Measurements from ENCODE around the gene SPINK1.
"Not testable (repeated sequence)": the region's sequence is repeated elsewhere in the genome, so short reads cannot be mapped to it uniquely, and the experiment has no call there.

Gene SPINK1

DNA sequence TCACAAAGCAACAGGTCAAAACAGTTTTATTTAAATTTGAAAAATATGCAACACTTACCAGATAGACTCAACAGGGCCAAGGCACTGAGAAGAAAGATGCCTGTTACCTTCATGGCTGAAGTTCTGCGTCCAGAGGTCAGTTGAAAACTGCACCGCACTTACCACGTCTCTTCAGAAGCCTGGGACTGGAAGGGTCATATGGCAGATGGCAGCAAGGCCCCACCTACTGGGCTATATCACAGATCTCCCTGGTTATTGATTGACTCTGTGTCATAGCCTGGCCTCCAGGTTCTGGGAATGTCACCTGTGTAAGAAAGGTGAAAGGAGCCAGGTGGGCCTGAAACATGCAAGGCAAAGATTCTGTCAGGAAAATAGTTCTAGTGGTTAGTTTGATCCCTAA, at the start of gene SPINK1:
SPINK1 (minus strand) TSS at position 207 of the 400 bp plus-strand sequence; CDS start at position 113, 94 bp downstream.
- no peak for DNase-seq (ENCODE audit: low read depth in 2 of 2)

- DNase-seq (ENCODE audit: low read depth in 2 of 2): no peak
These were observed 49.0 kb upstream of the SPINK1 start for GRCh38 chr5:147880487-147880886.

DNA sequence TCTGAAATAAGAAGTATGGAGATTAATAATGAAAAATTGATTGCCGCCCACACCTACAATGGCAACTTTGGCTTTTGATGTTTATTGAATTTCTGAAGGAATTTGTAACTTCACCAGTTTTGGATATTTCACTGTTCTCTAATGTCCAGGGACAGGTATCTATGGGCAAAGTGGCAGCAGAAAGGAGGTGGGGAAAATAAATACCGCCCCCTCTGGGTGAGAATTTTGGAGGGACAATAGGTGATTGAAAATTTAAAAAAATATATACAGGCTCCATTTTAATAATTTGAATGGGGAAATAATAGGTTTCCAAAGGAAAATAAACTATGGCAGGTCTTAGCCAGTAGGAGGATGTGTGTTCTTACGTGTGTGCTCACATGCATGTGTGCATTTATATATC, 48.3 kb upstream of the SPINK1 start:
- DNase-seq (ENCODE audit: low read depth in 2 of 2): no peak

DNA sequence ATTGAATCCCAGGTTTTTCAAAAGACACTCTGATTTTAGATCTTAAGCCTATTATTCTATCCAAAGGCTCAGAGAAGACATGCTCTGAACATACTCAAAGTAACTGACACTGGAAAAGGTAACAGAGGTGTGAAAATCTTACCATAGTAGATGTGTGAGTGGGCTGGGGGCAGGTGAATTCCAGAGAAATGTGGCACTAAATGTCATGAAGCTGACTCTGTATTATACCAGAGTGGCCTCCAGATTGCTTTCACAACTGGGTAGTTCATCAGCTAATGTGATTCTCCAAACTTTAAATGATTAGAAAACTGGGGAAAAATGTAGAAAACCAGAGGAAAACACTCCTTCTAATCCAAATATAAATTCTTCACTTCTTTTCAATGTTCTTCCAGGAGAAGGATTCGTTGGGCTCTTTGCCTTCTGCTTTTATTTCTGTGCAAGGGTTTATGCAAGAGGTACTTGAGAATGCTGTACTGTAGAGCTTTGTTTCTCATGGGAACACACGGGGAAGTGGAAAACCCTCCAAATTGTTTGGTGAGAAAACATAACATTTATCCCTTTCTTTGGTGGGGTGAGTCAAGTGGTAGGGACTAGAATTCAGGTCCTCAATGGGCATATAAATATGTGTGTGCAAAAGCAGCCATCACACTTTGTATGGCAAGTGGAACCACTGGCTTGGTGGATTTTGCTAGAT, 46.7 kb upstream of the SPINK1 start, which contains the start of gene SCGB3A2:
SCGB3A2 (plus strand) TSS at position 646 of the 694 bp plus-strand sequence. CDS start 93 bp downstream, outside the sequence.
- no peak for DNase-seq (ENCODE audit: low read depth in 2 of 2)

GRCh38 chr5:147876626-147877025, 45.2 kb upstream of the SPINK1 start:
- no peak for DNase-seq (ENCODE audit: low read depth in 2 of 2)

GRCh38 chr5:147876141-147876540, 44.7 kb upstream of the SPINK1 start:
- DNase-seq (ENCODE audit: low read depth in 2 of 2): no peak

- no peak for DNase-seq (ENCODE audit: low read depth in 2 of 2)
These were observed 43.5 kb upstream of the SPINK1 start for GRCh38 chr5:147874910-147875367.

DNA sequence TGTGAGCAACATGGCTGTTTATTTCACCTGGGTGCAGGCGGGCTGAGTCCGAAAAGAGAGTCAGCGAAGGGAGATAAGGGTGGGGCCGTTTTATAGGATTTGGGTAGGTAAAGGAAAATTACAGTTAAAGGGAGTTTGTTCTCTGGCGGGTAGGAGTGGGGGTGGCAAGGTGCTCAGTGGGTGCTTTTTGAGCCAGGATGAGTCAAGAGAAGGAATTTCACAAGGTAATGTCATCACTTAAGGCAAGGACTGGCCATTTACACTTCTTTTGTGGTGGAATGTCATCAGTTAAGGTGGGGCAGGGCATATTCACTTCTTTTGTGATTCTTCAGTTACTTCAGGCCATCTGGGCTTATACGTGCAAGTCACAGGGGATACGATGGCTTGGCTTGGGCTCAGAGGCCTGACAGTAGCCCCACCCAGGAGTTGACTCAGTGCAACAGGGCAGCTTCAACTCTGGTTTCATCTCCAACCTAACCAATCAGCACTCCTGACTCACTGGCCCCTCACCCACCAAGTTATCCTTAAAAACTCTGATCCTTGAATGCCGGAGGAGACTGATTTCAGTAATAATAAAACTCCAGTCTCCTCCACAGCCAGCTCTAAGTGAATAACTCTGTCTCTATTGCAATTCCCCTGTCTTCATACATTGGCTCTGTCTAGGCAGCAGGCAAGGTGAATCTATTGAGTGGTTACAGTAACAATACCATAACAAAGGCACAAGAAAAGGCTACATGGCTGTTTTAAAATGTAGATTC, 42.8 kb upstream of the SPINK1 start:
- DNase-seq (ENCODE audit: low read depth in 2 of 2): not testable (repeated sequence)

DNA sequence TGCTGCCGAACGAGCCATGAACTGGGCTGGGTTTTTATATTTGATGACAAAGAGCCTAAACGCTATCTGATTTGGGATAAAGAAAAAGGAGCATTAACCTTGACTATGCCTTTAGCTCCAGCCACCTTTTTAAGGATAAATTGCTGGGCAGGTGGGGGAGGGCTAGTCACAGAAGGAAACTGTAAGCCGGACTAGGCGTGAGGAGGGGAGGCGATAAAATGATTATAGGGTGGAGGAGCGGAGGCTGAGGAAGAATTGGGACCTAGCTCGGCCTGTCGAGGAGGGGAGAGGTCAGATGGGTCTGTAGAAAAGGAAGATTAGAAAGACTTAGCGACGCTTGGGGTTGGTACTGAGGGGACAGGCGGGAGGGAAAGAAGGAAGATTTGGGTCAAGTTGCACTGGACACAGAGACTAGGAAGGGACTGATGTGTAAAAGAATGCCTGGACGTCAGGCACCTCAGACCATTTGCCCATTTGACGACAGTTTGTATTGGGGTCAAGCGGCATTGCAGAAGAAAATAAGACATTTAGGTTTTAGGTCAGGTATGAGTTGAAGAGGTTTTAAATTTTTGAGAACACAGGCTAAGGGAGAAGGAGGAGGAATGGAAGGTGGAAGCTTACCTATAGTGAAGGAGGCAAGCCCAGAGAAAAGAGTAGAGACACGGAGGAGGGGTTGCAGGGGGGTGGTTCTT, 41.4 kb upstream of the SPINK1 start:
- not testable (repeated sequence) for DNase-seq (ENCODE audit: low read depth in 2 of 2)

- not testable (repeated sequence) for DNase-seq (ENCODE audit: low read depth in 2 of 2)
These were observed 40.6 kb upstream of the SPINK1 start for GRCh38 chr5:147871980-147872549.

DNA sequence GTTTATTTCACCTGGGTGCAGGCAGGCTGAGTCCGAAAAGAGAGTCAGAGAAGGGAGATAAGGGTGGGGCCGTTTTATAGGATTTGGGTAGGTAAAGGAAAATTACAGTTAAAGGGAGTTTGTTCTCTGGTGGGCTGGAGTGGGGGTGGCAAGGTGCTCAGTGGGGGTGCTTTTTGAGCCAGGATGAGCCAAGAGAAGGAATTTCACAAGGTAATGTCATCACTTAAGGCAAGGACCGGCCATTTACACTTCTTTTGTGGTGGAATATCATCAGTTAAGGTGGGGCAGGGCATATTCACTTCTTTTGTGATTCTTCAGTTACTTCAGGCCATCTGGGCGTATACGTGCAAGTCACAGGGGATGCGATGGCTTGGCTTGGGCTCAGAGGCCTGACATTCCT, 38.4 kb upstream of the SPINK1 start:
- DNase-seq (ENCODE audit: low read depth in 2 of 2): not testable (repeated sequence)

- no peak for DNase-seq (ENCODE audit: low read depth in 2 of 2)
These were observed 37.6 kb upstream of the SPINK1 start for GRCh38 chr5:147869112-147869511.

GRCh38 chr5:147863454-147864158, 32.1 kb upstream of the SPINK1 start:
- no peak for DNase-seq (ENCODE audit: low read depth in 2 of 2)

GRCh38 chr5:147860641-147861025, 29.2 kb upstream of the SPINK1 start:
- DNase-seq (ENCODE audit: low read depth in 2 of 2): no peak

- no peak for DNase-seq (ENCODE audit: low read depth in 2 of 2)
These were observed 28.6 kb upstream of the SPINK1 start for GRCh38 chr5:147859962-147860640.

DNA sequence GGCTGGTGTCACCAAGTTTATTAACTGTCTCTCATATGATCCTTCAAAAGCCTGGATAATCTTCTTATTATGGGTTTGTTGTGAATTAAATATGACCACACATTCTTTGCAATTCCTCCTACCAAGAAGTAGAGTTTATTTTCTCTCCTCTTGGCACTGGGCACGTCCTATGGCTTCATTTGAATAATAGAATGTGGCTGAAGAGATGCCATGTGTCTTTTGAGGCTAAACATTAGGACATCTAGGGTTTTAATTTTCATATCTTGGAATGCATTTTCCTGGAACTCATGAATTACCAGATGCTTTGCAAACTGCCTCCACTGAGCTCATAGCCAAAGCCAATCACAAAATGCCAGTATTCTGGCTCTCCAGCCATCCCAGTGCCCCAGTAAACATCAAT, 27.1 kb upstream of the SPINK1 start:
- DNase-seq (ENCODE audit: low read depth in 2 of 2): no peak

DNA sequence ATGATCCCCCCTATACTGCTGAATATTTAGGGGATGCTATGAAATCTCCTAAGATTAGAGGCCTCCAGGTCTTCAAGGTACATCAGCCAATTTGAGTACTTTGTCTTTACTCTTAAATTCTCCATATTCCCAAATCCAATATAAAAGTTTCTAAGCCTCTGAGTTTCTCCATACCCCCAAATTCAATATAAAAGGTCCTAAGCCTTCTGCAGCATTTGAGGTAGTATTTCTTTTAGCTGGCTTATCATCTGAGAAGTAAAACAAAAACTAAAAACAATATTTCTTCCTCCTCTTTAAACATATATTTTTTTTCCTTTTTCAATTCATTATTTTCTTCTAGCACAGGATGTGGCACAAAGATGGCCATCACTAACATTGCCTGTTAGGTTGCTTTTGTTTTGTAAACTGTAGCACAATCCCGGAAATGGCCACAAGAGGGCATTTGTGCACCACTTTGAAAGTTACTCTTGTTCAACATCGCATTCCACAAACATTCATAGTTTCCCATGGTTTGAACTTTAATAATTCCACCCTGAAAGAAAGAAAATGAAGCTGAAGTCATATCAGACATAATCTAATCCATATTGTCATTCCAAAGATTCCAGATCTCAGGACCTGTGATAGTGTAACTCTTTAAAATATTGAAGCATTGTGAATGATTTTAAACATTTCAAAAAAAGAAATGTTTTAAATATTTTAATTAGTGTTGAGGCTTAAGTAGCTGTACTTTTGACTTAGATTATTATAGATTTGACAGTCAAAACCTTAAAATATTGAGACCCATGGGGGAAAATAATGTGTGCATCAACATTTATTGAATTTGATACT, 26.0 kb upstream of the SPINK1 start:
- DNase-seq (ENCODE audit: low read depth in 2 of 2): peak; percentile 2 to 18

DNA sequence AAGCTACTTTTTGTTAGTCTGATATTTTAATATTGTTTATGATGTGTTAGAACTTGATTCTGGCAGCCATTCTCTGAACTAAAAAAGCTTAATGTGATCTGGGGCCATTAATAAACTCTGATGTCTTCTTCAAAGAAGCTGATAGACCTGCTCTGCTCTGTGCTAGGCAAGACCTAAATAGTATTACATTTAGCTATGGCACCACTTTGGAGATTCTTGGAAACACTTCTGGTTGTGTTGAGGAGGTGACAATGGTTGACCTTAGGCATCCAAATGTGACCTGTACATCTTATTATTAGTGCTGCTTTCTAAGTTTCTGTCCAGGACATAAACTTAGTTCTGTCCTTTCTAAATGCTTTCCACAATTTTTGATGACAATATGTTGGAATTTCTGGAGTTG, 25.3 kb upstream of the SPINK1 start:
- DNase-seq (ENCODE audit: low read depth in 2 of 2): no peak

DNA sequence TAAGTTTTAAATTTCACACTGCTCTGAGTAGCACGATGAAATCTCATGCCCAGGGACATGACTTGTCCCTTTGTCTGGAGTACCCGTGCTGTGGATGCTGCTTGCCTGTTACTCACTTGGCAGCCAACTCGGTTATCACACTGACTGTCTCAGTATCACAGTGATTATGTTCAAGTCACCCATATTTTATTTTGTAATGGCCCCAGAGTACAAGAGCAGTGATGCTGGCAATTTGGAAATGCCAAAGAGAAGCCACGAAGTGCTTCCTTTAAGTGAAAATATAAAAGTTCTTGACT, 24.3 kb upstream of the SPINK1 start:
- DNase-seq (ENCODE audit: low read depth in 2 of 2): no peak

All from activated CD4-positive, alpha-beta T cell treated with anti-CD3 and anti-CD28 coated beads for 24 hours (primary cell).